K562 (cell line): ENCODE measurements around the gene TRIM38. TPM values are rescaled to one million over a fixed set of nuclear protein-coding genes. Genes with fewer than 3 reads are reported as not detected.

ENCODE experiments used
- ATF7 ChIP-seq: fragments of 450-650 bp; IDR thresholded peaks from 2 replicates; pipeline ENCODE4 v1.7.1; 2014; ENCODE audit warnings: mild to moderate bottlenecking, moderate library complexity
- CBFA2T3 ChIP-seq: fragments of 450-650 bp; IDR thresholded peaks from 2 replicates; pipeline ENCODE4 v1.6.1; 2017
- CEBPG ChIP-seq, 3 experiments: fragments of 200-800 bp in 1 of 3; sonication (Bioruptor generic) in 1 of 3; sonication (generic) in 1 of 3; formaldehyde crosslinking in 1 of 3; IDR thresholded peaks in 2 of 3; conservative IDR thresholded peaks in 1 of 3; 2 replicates each; pipeline versions ENCODE4 v1.6.1 to v1.8.0; 2016 to 2022; ENCODE audit warnings: missing compliant biosample characterization in 2 of 3, missing genetic modification characterization in 2 of 3, mild to moderate bottlenecking in 1 of 3, missing genetic modification reagents in 1 of 3
- CREB3 ChIP-seq: fragments of 450-650 bp; conservative IDR thresholded peaks from 2 replicates; pipeline ENCODE4 v1.6.1; 2016; ENCODE audit warnings: missing genetic modification characterization, low read depth, mild to moderate bottlenecking, missing compliant biosample characterization, moderate library complexity
- CTBP1 ChIP-seq: fragments of 450-650 bp; IDR thresholded peaks from 2 replicates; pipeline ENCODE4 v1.6.1; 2016; ENCODE audit warnings: borderline replicate concordance
- CTCFL ChIP-seq: IDR thresholded peaks from 2 replicates; pipeline ENCODE4 v1.6.1; 2011; ENCODE audit warnings: borderline replicate concordance, low read depth, mild to moderate bottlenecking, moderate library complexity, low read length; ENCODE audit not compliant: insufficient read depth, poor library complexity, severe bottlenecking
- EP300 ChIP-seq: IDR thresholded peaks from 2 replicates; pipeline ENCODE4 v1.6.1; 2012; ENCODE audit warnings: low read length, improper control_type of control experiment
- FOXJ2 ChIP-seq: fragments of 200-800 bp; sonication (Bioruptor generic); IDR thresholded peaks from 2 replicates; pipeline ENCODE4 v1.6.1; 2016; ENCODE audit warnings: missing genetic modification characterization, missing compliant biosample characterization
- GTF2B ChIP-seq: IDR thresholded peaks from 2 replicates; pipeline ENCODE4 v1.6.1; 2011; ENCODE audit not compliant: insufficient read length; ENCODE audit errors: extremely low read depth
- LEF1 ChIP-seq: fragments of 450-650 bp; IDR thresholded peaks from 2 replicates; pipeline ENCODE4 v1.6.1; 2016; ENCODE audit warnings: mild to moderate bottlenecking
- MAFF ChIP-seq: IDR thresholded peaks from 2 replicates; pipeline ENCODE4 v1.6.1; 2012; ENCODE audit warnings: low read length, improper control_type of control experiment
- MBD2 ChIP-seq: sonication (generic); IDR thresholded peaks from 2 replicates; pipeline ENCODE4 v1.6.1; 2016; ENCODE audit warnings: low read depth, borderline replicate concordance
- RBM34 ChIP-seq: fragments of 200-400 bp; formaldehyde crosslinking; IDR thresholded peaks from 2 replicates; pipeline ENCODE4 v1.6.1; 2018; ENCODE audit warnings: low read length, borderline replicate concordance; ENCODE audit not compliant: insufficient read depth
- RNF219 ChIP-seq: fragments of 250-450 bp; sonication (Bioruptor Pico); IDR thresholded peaks from 2 replicates; pipeline ENCODE4 v1.5.0; 2022; ENCODE audit warnings: mild to moderate bottlenecking
- SAFB ChIP-seq: fragments of 200-400 bp; formaldehyde crosslinking; IDR thresholded peaks from 2 replicates; pipeline ENCODE4 v1.6.1; 2017; ENCODE audit warnings: low read depth, low read length, borderline replicate concordance
- SREBF1 ChIP-seq: fragments of 150-350 bp; IDR thresholded peaks from 2 replicates; pipeline ENCODE4 v1.6.1; 2014; ENCODE audit warnings: antibody characterized with exemption, low read depth, low read length, borderline replicate concordance
- TAF1 ChIP-seq: IDR thresholded peaks from 2 replicates; pipeline ENCODE4 v1.6.1; 2011; ENCODE audit warnings: mild to moderate bottlenecking, low read length, moderate library complexity; ENCODE audit not compliant: insufficient read depth, control insufficient read depth, severe bottlenecking; ENCODE audit errors: extremely low read depth
- ZNF655 ChIP-seq: fragments of 250-450 bp; sonication (Bioruptor Pico); IDR thresholded peaks from 2 replicates; pipeline ENCODE4 v1.5.0; 2021
- polyA plus RNA-seq, 8 experiments: library from polyadenylated mRNA; depleted of rRNA in 4 of 8; stranded (reverse) in 5 of 8; unstranded in 3 of 8; fragments of >200 nt; fragmentation: Nextera tagmentation in 2 of 8; fragmentation: Illumina TruSeq in 1 of 8; extraction: Ambion mirVana in 2 of 8; extraction: Trizol in 1 of 8; gene quantifications; 2 replicates each; pipeline versions ENCODE4 v1.2.1 to v1.2.3, GENCODE V29; 2011 to 2014; ENCODE audit warnings: inconsistent platforms in 1 of 8, missing spikeins in 1 of 8
- total RNA-seq, 7 experiments: library from RNA; depleted of rRNA in 6 of 7; stranded (reverse); fragments of >200 nt in 6 of 7; fragmentation: Illumina TruSeq in 2 of 7; extraction: Trizol in 2 of 7; gene quantifications; 2 replicates each; pipeline versions ENCODE4 v1.2.1 to v1.2.3, GENCODE V29; 2011 to 2021; ENCODE audit warnings: low replicate concordance in 1 of 7

The TRIM38 gene
- total and polyA plus RNA-seq, 9 of the 15 experiments (the other 6 are each of a cell fraction or from before 2014, with no cell fraction given): 1.7 to 6.7 (median 6.3) TPM

- TF ChIP-seq MBD2 (peak; percentile 33; the same call in 1 of the 2 replicates), GTF2B (no peak), FOXJ2 (tag) (peak; percentile 75; the same call in 1 of the 2 replicates), CREB3 (tag) (no peak), CTBP1 (peak; percentile 65; the same call in 1 of the 2 replicates), CTCFL (no peak), RNF219 (CRISPR knock-in tag) (no peak), MAFF (peak; percentile 92), TAF1 (no peak), RBM34 (no peak), CBFA2T3 (peak; percentile 66), ATF7 (peak; percentile 74; the same call in 1 of the 2 replicates), ZNF655 (CRISPR knock-in tag) (no peak), SAFB (no peak), CEBPG (CRISPR knock-in tag; IDR thresholded peaks at IDR 0.05) (peak; percentile 81), CEBPG (tag; conservative IDR thresholded peaks at IDR 0.05 in 1 of 2, IDR thresholded peaks at IDR 0.05 in 1 of 2) (peak; percentile 89 to 91), SREBF1 (no peak), LEF1 (peak; percentile 79), EP300 (peak; percentile 87)
These were observed 8.7 kb downstream of the TRIM38 start (continued) for GRCh38 chr6:25971187-25971821.
